Activated naive CD4-positive, alpha-beta T cell (primary cell): ENCODE measurements around the gene CYP1A2.
"Not testable (repeated sequence)": the region's sequence is repeated elsewhere in the genome, so short reads cannot be mapped to it uniquely, and the experiment has no call there.

Source experiments
- DNase-seq, 4 experiments: peaks; one replicate each; lab custom pipeline; 2025; lab: John Stamatoyannopoulos, UW

CYP1A2 gene

GRCh38 chr15:74738239-74738638, 10.4 kb upstream of the CYP1A2 start:
- not testable (repeated sequence) for DNase-seq

DNA sequence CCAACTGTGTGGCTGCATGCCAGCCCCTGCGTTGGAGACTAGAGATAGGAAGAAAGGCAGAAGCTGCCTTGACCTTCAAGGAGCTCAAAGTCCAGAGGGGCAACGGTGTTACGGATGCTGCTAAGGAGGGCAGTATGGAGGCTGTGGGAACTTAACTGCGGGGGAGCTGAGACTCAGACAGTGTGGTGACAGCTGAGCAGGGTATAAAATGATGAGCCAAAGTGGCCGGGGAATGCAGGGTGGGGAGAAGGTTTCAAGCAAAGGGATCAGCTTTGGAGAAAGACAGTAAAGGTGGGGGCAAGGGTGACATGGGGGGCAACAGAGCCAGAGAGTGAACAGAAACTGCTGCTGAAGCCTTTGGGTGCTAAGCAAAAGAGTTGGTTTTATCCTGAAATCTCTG, 6.2 kb upstream of the CYP1A2 start:
- no peak for DNase-seq

- no peak for DNase-seq
Measured at GRCh38 chr15:74746389-74746788, 2.3 kb upstream of the CYP1A2 start.

GRCh38 chr15:74749832-74750231, 1.2 kb downstream of the CYP1A2 start:
- no peak for DNase-seq

- no peak for DNase-seq
Measured at GRCh38 chr15:74750751-74751150, 2.1 kb downstream of the CYP1A2 start.

GRCh38 chr15:74752011-74752410, 3.4 kb downstream of the CYP1A2 start:
- DNase-seq = no peak

GRCh38 chr15:74752531-74752930, 3.9 kb downstream of the CYP1A2 start:
- DNase-seq = no peak

DNA sequence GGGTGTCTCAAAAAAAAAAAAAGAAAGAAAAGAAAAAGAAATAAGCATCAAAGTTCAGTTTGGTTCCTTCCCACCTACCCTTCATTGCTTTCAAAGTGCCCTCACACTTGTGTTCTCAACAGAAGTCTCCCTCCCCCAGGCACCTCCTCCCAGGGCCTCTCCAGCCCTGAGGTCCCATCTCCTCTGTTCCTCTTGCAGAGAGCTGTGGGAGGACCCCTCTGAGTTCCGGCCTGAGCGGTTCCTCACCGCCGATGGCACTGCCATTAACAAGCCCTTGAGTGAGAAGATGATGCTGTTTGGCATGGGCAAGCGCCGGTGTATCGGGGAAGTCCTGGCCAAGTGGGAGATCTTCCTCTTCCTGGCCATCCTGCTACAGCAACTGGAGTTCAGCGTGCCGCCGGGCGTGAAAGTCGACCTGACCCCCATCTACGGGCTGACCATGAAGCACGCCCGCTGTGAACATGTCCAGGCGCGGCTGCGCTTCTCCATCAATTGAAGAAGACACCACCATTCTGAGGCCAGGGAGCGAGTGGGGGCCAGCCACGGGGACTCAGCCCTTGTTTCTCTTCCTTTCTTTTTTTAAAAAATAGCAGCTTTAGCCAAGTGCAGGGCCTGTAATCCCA, 6.1 kb downstream of the CYP1A2 start:
- no peak for DNase-seq

DNA sequence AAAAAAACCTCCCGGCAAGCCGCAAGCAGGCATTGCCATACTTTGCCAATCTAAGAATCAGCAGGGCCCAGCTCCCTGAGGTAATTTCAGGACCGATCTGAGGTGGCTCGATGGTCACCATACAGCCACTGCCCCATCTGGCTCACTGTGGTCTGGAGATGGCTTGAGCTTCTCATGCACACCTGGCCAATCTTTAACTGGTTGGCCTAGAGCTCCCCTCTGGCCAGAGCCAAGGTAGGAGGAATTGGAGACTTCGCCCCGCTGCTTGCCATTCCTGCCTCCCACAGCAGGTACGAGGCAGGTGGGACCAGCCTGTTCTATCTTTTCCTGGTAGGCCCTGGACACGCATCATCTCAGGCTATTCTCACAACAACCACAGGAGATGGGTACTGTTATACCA, 10.1 kb downstream of the CYP1A2 start:
- no peak for DNase-seq

DNA sequence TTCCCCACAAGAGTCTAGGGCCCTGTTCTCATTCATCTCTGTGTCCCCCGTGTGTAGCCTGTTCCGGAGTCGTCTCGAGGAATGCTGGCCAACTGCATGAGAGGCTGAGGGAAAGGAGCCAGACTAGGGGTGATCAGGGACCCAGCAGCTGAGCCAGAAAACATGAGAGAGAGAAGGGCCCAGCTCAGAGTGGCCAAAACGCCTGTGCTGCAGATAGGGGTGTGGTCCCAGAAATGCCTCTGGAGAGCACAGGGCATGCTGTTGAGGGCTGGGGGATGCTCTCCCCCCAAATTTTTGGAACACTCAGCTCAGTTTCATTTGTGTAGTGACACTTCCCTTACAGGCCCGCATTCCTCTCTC, 14.1 kb downstream of the CYP1A2 start:
- no peak for DNase-seq

DNA sequence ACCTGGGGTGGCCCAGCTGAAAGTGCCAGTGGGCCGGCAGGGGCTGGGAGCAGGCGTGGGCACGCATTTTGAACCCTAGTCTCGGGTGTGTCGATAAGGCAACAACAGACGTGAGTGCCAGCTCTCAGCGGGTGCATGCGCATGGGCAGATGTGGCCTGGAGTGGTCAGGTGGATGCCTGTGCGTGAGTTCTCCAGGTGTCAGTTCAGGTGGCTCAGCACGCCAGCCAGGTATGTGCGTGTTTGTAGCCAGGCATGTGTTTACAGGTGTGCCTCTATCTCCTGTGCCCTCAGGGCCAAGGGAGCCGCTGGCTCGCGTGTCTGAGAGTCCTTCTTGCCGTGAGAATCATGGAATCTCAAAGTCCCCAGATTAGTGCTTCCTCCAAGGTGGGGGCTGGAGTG, 14.8 kb downstream of the CYP1A2 start:
- no peak for DNase-seq

DNA sequence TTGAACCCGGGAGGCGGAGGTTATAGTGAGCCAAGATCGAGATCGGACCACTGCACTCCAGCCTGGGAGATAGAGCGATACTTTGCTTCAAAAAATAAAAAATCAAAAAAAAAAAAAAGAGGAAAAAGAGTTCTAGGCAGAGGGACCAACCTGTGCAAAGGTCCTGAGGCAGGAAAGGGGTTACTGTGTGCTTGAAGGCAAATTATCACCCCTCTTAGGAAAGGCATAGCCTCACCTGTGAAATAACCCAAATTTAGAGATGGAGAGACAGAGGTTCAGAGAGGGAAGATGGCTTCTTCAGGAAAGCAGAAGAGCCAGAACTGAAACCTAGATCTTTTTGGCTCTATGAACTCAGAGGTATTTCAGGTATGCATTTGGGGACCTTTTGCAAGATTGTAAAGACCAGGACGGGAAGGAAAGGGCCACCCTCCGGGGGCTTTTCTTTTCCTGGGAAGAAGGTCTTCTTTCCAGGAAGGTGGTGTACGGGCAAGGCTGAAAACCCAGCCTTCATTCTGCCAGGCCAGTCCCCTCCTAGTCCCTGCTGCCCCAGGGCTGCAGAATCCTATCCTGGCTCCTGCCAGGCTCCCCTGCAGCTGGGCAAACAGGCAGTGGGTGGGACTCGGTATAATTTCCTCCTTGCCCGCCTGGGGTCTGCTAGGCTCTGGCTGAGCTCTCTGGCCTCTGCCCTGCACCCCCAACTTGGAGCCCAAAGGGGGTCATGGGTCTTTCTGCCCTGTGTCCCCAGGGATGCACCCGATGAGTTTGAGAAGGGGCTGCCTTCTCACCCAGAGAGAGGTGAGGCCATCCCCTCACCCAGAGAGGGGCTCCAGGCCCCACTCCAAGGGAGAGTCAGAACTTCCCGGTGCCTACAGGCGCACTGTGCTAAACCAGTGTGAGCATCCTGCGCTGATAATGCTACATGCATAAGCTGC, 18.8 kb downstream of the CYP1A2 start:
- DNase-seq = no peak

DNA sequence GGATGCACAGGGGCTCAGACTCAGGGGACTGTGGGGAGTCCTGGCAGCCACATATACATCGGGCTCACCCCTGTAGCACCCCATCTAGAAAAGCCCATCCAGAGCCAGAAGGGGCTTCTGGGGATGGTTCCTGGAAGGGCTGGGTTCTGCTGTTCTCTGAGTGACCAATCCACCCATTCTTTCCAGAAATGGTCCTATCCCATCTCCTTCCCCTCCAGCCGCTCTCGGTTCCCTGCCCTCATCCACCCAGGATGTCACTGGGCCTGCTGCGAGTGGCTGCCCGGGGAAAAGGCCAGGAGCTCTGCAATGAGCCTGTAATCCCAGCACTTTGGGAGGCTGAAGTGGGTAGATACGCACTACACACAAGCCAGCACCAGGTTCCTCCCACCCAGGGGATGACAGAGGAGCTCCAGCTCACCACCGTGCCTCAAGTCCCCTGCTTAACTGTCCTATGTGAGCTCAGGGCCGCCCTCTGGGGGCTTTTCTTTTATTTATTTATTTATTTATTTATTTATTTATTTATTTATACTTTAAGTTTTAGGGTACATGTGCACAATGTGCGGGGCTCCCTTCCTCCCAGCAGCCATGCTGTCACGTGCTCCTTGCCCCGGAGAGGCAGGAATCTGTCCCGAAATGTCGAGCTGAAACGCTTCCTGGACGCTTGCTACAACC, 19.6 kb downstream of the CYP1A2 start:
- no peak for DNase-seq

GRCh38 chr15:74768771-74769342, 20.2 kb downstream of the CYP1A2 start:
- DNase-seq = peak in 3 of 4 experiments; percentile 28 to 57 (median 30)

DNA sequence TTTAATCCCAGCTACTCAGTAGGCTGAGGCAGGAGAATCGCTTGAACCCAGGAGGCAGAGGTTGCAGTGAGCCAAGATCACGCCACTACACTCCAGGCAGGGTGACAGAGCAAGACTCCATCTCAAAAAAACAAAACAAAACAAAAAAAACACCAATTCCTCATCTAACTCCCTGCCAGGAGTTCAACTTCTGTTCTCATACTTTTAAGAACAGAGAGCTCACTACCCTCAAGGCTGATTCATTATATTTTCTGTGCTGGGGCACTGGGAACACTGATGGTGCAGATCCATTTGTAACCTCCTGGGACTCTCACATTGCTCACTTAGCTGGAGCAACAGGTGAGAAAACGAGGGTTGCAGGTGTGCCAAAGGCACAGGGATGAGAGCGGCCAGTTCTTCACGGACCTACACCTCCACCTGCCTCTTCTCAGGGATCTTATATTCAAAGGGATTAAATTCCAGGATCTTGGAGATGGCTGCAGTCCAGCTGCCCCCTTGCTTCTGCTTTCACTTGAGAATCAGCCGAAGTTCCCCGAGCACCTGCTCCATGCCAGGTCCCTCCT, 20.9 kb downstream of the CYP1A2 start:
- no peak for DNase-seq

DNA sequence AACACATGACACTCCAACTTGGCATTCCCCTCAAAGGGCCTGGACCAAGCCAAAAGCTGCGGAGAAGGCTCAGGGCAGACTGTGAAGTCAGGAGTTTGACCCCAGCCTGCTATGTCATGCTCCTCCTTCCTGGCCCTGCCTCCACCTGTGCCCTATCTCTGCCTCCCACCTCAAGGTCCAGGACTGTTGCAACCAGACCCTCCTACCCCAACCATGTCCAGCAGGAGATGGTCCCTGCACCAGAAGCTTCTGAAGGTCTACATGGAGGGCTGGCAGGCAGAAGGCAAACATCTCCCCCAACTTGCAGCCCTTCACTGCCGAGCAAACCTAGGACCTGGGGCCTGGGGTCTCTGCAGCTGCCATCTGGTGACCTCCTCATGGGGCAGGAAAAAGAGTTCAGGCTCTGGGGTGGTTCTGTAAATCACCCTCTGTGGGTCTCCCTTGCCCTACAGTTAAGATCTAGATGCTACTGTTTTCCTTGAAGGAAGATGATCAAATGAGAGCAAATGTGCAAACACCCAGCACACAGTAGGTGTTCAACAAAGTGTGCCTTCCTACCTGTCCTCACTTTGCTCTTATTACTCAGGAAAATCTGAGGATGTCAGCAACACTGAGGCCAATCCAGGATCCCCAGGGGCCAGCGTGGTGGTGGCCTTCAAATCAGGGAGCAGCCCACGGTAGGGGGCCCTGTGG, 21.7 kb downstream of the CYP1A2 start:
- no peak for DNase-seq

- no peak for DNase-seq
Measured at GRCh38 chr15:74773329-74773728, 24.7 kb downstream of the CYP1A2 start.

DNA sequence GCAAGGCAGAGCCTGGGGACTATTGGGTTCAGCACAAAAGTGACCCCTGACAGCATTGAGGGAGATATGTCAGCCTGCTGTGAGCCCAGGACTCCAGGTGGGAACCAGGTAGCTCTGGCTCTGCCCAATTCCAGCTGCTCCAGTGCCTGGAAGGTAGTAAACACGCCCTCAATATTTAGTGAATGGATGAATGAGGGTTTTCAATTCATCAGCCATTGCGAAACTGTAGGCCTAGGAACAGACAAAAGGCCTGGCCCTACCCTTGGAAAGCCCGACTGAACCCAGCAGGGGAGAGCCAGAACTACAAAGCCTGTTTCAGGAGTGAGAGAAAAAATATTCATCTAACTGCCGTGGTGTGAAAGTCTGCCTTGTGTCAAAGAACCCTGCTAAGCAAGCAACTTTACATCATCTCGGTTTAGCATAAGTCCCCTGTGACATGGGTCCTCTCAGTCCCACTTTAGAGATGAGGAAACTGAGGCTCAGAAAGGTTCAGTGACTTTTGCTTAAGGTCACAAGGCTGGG, 25.1 kb downstream of the CYP1A2 start:
- no peak for DNase-seq

- no peak for DNase-seq
Measured at GRCh38 chr15:74775132-74775562, 26.5 kb downstream of the CYP1A2 start.

GRCh38 chr15:74775894-74776293, 27.2 kb downstream of the CYP1A2 start:
- DNase-seq = no peak
